ENCODE data around the gene MTERF4.
"Not testable (repeated sequence)": the region's sequence is repeated elsewhere in the genome, so short reads cannot be mapped to it uniquely, and the experiment has no call there.

Gene MTERF4

DNA sequence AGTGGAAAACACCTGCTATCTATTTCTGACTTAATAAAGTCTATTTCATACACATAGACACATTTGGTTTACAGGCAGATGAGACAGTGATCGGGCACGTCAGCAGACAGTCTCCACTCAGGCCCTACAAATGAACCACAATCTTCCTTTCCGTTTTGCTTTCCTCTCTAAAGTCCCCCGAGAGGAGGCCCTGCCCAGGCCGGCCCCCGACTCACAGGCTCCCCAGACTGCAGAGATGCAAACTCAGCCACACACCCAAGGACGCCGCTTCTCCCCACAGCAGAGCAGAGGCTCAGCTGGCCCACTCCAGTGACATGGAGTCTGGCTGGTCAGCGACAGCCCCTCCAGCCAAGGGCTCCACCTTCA, 9.3 kb upstream of the MTERF4 start:
- no peak for DNase-seq (ENCODE audit: low spot score)

DNA sequence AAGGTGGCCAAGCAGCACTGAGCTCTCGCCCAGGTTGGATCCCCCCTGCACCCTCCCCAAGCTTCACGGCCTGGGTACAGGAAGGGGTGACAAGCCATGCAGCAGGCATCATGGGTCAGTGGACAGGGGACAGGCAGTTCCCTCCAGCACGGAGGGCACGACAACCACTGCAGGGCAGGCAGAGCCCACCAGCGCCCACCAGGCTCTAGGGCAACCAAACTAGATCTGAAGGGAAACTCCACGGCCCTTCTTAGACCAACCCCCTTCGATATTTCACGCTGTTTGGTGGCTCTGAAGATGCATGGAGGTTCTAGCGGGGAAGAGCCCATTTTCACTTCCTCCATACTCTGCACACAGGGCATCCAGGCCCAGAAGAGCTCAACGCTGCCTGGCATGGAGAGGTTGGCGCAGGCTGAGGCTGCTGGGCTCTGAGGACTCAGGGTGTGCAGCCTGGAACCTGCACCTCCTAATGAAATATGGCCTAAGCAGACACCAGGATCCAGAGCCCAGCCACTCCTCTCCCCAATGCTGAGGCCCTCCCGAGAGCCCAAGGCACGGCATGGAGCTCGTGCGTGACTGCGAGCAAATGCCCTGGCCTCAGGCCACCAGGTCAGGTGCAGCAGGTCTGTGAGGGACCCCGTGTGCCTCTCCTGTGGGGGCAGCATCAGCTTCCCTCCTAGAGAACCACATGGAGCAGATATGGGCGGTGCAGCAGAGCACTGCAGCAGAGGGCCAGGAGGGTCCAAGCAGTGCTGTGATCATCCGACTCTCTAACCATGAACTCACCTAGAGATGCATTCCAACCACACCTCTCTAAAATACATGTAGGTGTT, 8.7 kb upstream of the MTERF4 start:
- DNase-seq (ENCODE audit: low spot score): no peak

DNA sequence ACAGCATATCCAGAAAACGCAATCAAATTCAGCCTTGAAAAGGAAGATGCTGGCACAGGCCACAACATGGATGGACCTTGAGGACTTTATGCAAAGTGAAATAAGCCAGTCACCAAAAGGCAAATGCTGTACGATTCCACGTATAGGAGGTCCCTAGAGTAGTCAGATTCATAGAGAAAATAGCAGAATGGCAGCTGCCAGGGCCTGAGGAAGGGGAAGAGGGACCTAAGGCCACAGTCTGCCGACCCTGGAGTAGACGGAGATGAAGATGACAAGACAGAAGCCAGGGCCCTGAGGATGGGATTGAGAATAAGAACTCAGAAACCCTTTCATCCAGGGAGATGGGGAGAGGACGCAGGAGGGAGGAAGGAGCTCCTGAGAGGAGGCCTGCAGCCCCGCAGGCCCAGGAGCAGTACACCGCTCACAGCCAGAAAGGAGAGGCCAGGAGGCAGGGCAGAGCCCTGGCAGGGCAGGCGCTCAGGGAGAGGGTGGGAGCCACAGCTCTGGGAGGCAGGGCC, 8.1 kb upstream of the MTERF4 start:
- DNase-seq (ENCODE audit: low spot score): no peak

DNA sequence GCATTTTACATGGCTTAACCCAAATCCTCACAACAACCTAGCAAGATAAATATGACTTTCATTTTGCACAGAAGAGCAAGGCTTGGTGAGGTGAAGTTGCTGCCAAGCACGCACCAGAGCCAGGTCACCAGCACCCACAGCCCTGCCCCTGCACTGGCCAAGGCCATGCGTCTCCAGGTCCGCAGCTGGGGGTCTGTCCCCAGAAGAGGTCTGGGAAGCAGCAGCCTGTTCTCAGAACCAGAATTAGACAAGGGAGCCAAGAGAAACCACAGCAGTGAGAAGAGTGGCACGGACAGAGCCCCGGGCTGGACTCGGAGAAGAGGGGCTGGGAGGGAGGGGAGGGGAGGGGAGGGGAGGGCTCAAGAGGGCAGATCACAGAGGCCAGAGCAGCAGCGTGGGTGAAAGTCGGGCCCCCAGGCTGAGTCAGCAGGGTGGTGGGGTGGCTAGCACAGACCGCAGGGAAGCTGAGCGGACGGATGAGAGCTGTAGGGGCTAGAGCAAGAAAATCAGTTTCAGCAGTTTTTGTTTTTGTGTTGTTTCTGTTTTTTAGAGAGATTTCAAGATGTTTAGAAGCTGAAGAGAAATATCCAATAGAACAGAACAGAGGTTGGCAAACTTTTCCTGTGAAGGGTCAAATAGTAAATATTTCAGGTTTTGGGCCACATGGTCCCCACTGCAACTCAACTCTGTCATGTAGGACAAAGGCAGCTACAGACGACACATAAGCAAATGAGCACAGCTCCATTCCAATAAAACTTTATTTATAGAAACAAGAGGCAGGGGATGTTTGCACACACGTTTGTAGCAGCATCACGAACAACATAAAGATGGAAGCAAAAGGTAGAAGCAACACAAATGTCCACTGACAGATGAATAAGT, 7.4 kb upstream of the MTERF4 start:
- DNase-seq (ENCODE audit: low spot score): no peak

DNA sequence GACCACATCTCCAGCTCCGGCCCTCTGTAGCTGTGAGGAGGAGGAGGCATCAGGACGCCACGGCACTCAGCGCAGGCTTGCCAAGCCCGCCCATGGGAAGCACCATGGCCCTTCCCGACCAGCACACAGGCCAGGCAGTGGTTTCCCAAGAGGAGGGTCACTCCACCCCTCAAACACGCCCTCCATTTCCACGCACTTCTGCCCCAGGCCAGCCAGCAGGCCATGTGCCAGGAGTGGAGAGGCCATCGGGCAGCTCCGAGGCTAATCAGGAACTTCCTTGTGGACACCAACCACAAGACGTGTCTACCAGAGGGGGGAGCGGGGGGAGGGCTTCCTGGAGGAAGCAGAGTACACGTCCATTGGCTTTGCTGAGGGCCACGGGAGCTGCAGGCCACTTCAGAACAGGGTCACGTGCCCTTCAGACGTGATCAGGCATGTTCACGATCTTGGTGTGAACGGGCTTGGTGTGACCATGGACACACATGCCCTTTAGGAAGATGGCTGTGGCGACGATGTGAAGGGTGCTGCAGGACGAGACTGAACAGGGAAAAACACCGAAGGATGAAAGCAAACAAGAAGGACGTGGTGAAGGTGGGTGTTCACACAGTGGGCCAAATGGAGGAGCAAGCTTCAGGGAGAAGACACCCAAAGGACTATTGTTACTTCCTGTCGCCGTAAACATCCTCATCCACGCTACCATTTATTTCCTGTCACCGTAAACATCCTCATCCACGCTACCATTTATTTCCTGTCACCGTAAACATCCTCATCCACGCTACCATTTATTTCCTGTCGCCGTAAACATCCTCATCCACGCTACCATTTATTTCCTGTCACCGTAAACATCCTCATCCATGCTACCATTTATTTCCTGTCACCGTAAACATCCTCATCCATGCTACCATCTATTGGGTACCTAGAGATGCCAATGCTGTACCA, 6.5 kb upstream of the MTERF4 start:
- no peak for DNase-seq (ENCODE audit: low spot score)

GRCh38 chr2:241107031-241107783, 5.1 kb upstream of the MTERF4 start:
- DNase-seq (ENCODE audit: low spot score): no peak

- no peak for DNase-seq (ENCODE audit: low spot score)
Measured at GRCh38 chr2:241105641-241106040, 3.6 kb upstream of the MTERF4 start.

DNA sequence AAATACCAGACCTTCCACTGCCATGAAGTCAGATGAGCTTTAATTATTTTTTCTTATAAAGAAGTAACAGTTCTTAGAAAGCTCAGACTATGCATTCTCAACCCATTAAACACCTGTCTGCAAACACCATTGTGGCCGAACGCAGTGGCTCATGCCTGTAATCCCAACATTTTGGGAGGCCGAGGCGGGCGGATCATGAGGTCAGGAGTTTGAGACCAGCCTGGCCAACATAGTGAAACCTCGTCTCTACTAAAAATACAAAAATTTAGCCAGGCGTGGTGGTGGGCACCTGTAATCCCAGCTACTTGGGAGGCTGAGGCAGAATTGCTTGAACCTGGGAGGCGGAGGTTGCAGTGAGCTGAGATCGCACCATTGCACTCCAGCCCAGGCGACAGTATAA, 2.5 kb upstream of the MTERF4 start:
- not testable (repeated sequence) for DNase-seq (ENCODE audit: low spot score)

DNA sequence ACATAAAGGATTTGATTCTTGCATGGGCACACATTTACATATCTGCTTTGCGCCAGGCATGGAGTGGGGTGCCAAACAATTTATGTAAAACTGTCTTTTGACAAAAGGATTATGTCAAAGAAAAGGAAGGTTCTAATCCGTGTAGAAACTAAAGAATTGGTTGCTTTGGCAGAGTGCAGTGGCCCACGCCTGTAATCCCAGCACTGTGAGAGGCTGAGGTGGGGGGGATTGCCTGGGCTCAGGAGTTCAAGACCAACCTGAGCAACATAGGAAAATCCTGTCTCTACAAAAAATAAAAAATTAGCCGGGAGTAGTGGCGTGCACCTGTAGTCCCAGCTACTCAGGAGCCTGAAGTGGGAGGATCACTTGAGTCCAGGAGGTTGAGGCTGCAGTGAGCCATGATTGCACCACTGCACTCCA, 1.1 kb upstream of the MTERF4 start:
- no peak for DNase-seq (ENCODE audit: low spot score)

GRCh38 chr2:241099246-241099645, 2.8 kb downstream of the MTERF4 start:
- DNase-seq (ENCODE audit: low spot score): no peak

DNA sequence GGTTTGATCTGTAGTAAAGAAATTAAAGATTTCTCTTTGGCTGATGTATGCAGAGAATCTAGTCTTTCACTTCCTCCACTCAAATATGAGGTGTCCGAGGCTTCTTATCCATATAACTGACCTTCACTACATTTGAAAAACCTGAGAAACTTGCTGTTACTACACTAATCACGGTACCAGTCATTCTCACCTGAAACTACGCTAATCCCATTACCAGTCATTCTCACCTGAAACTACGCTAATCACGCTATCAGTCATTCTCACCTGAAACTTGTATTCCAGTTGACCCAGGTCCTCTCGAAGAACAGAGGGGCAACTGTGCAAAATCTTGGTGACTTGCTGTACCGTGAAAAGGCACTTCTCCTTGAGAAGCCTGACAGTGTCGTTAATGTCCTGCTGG, 5.1 kb downstream of the MTERF4 start:
- DNase-seq (ENCODE audit: low spot score): no peak

- no peak for DNase-seq (ENCODE audit: low spot score)
Measured at GRCh38 chr2:241095594-241096290, 6.3 kb downstream of the MTERF4 start.

GRCh38 chr2:241094924-241095420, 7.1 kb downstream of the MTERF4 start:
- no peak for DNase-seq (ENCODE audit: low spot score)

- DNase-seq (ENCODE audit: low spot score): no peak
Measured at GRCh38 chr2:241094172-241094571, 7.9 kb downstream of the MTERF4 start.

DNA sequence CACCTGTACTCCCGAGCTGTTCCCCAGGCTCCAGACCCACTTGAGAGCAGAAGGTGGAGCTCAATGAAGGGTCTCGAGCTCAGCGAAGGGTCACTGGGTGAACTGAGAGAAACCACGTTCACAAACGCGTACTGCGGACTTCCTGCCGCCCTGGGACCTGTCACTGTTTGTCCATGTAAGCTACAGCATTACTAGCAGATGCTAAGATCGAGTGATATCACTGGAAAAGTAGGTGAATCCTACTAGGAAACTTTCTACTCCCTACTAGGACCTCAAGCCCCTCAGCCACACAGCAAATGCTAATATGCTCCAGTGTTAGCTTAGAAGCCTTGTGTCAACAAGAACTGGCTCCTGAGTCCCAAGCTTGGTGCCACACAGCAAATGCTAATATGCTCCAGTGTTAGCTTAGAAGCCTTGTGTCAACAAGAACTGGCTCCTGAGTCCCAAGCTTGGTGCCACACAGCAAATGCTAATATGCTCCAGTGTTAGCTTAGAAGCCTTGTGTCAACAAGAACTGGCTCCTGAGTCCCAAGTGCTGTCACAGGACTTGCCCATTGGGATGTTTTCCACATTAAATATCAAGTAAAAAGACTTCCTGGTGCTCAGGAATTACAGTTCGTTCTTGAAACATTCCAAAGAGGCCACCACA, 8.8 kb downstream of the MTERF4 start:
- not testable (repeated sequence) for DNase-seq (ENCODE audit: low spot score)

DNA sequence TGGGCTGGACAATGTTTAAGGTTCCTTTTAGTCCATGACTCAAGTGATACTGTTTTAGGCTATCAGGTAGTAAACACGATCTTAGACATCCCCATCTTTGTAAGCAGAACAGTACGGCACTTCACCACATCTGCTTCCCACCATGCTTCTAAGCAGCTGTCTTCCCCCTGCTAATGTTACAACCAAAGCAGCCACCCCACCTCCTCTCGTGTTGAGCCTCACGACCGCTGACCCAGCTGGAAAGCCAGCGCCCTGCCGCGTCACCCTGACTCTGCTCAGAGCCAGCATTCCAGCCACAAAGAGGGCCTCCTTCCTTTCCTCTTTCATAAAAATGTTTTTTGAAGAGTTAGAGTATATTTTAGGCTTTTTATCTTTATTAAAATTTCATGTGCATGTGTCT, 9.4 kb downstream of the MTERF4 start:
- DNase-seq (ENCODE audit: low spot score): no peak

DNA sequence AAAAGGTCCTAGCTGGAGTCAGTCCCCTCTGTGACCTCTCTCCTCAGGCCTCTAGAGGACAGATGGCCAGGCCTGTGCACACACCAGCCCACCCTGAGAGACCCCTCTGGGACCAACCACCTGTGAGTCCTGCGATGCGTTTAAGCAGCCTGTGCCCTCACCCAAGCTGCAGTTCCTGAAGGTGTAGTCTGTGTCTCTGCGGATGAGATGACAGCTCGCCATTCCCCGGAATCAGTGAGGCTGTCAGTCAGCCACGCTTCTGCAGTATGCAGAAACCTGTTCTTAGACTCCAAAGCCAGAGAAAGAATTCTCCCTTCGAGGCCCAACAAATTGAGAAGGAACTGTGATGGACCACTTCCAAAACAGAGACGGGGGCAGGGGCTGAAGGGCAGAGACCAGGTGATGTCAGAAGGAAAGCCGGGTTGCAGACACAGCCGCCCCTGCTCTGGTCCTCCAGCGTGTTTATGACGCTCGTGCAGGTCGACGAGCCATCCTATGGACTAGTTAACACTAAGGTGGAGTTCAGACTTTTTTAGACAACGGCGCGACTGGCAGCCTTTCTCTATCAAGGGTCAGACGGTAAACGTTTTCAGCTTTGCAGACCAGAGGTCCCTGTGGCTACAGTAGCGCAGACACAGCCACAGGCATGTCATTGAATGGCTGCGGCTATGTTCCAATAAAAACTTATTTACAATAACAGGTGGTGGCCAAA, 10.2 kb downstream of the MTERF4 start:
- DNase-seq (ENCODE audit: low spot score): no peak

GRCh38 chr2:241091201-241091600, 10.9 kb downstream of the MTERF4 start:
- no peak for DNase-seq (ENCODE audit: low spot score)
